ENCODE data around the gene MACROD2. TPM values are rescaled to one million over a fixed set of nuclear protein-coding genes. Genes with fewer than 3 reads are reported as not detected.

MACROD2 gene
- total RNA-seq, 4 donors from 2014 or later: 4.0 to 14.1 (median 10.4) TPM

- Histone ChIP-seq H3K36me3 (no peaks in the 10 kb centered on the region), H3K27ac (no peak overlapping the region), H3K4me1 (no peaks in the 10 kb centered on the region), H3K9me3 (no peaks in the 10 kb centered on the region), H3K4me3 (no peak overlapping the region), H3K27me3 (no peaks in the 10 kb centered on the region)
- DNase-seq (ENCODE audit: low spot score in 2 of 2): no peak
- WGBS, 2 donors: 66 to 68% methylated on average over 5 of the region's 5 CpGs
- TF ChIP-seq EP300 (IDR thresholded peaks at IDR 0.05) (no peak), POLR2A (IDR thresholded peaks at IDR 0.05) (no peak), CTCF (IDR thresholded peaks at IDR 0.05) (no peak)
Measured at GRCh38 chr20:15866916-15867730, 1871.8 kb downstream of the MACROD2 start.

GRCh38 chr20:15867899-15868298, 1872.6 kb downstream of the MACROD2 start:
- Histone ChIP-seq H3K9me3 (no peaks in the 10 kb centered on the region), H3K27ac (no peak overlapping the region), H3K4me1 (no peaks in the 10 kb centered on the region), H3K4me3 (no peak overlapping the region), H3K27me3 (no peaks in the 10 kb centered on the region), H3K36me3 (no peaks in the 10 kb centered on the region)
- no peak for DNase-seq (ENCODE audit: low spot score in 2 of 2)
- TF ChIP-seq POLR2A (IDR thresholded peaks at IDR 0.05) (no peak), CTCF (IDR thresholded peaks at IDR 0.05) (no peak), EP300 (IDR thresholded peaks at IDR 0.05) (no peak)
- 89 to 96% methylated on average over 4 of the region's 4 CpGs for WGBS, 2 donors

- 69 to 76% methylated on average over 3 of the region's 3 CpGs for WGBS, 2 donors
- Histone ChIP-seq H3K9me3 (peaks cover 0 to 4% (median 0%) of the 10 kb centered on the region in 4 donors), H3K27ac (no peak overlapping the region), H3K4me1 (no peaks in the 10 kb centered on the region), H3K4me3 (no peak overlapping the region), H3K27me3 (no peaks in the 10 kb centered on the region), H3K36me3 (no peaks in the 10 kb centered on the region)
- no peak for DNase-seq (ENCODE audit: low spot score in 2 of 2)
- TF ChIP-seq EP300 (IDR thresholded peaks at IDR 0.05) (no peak), POLR2A (IDR thresholded peaks at IDR 0.05) (no peak)
Measured at GRCh38 chr20:15875446-15875845, 1880.1 kb downstream of the MACROD2 start.

- peaks cover 0 to 22% (median 0%) of the 10 kb centered on the region in 4 donors for H3K9me3 ChIP-seq
- 68 to 71% methylated on average over 4 of the region's 4 CpGs for WGBS, 2 donors
- H3K4me1 ChIP-seq: no peaks in the 10 kb centered on the region
- TF ChIP-seq CTCF (IDR thresholded peaks at IDR 0.05): no peak
- TF ChIP-seq POLR2A (IDR thresholded peaks at IDR 0.05): no peak
- TF ChIP-seq EP300 (IDR thresholded peaks at IDR 0.05): no peak
- H3K4me3 ChIP-seq: no peak overlapping the region
- no peak for DNase-seq (ENCODE audit: low spot score in 2 of 2)
- no peak overlapping the region for H3K27ac ChIP-seq
- no peaks in the 10 kb centered on the region for H3K36me3 ChIP-seq
- H3K27me3 ChIP-seq: no peaks in the 10 kb centered on the region
Measured at GRCh38 chr20:15882553-15882952, 1887.2 kb downstream of the MACROD2 start.

GRCh38 chr20:15886250-15886649, 1890.9 kb downstream of the MACROD2 start:
- no peaks in the 10 kb centered on the region for H3K36me3 ChIP-seq
- WGBS, 2 donors: 91 to 96% methylated on average over 2 of the region's 2 CpGs
- DNase-seq (ENCODE audit: low spot score in 2 of 2): no peak
- peaks cover 0 to 10% (median 0%) of the 10 kb centered on the region in 4 donors for H3K9me3 ChIP-seq
- no peaks in the 10 kb centered on the region for H3K27me3 ChIP-seq
- no peak for TF ChIP-seq CTCF (IDR thresholded peaks at IDR 0.05)
- TF ChIP-seq EP300 (IDR thresholded peaks at IDR 0.05): no peak
- TF ChIP-seq POLR2A (IDR thresholded peaks at IDR 0.05): no peak
- H3K4me1 ChIP-seq: no peaks in the 10 kb centered on the region
- no peak overlapping the region for H3K27ac ChIP-seq
- no peak overlapping the region for H3K4me3 ChIP-seq

Measured in tibial nerve (tissue), 4 donors.